NB4 (cell line): ENCODE results near the gene SMYD3.

Source experiments
- CTCF ChIP-seq: IDR thresholded peaks from one replicate; pipeline ENCODE4 v1.5.1; 2012; ENCODE audit warnings: low read depth, low read length
- MAX ChIP-seq: IDR thresholded peaks from 2 replicates; pipeline ENCODE4 v1.6.1; 2011; ENCODE audit warnings: low read depth, low read length
- POLR2A ChIP-seq: IDR thresholded peaks from 2 replicates; pipeline ENCODE4 v1.6.1; 2011; ENCODE audit warnings: mild to moderate bottlenecking; ENCODE audit not compliant: insufficient read length; ENCODE audit errors: extremely low read depth

- TF ChIP-seq POLR2A (no peak), CTCF (no peak), MAX (no peak)
Observed at GRCh38 chr1:245968775-245969174, 538.3 kb downstream of the SMYD3 start.
